ENCODE data around the gene RBL1.
"Not testable (repeated sequence)": the region's sequence is repeated elsewhere in the genome, so short reads cannot be mapped to it uniquely, and the experiment has no call there.

Gene RBL1

DNA sequence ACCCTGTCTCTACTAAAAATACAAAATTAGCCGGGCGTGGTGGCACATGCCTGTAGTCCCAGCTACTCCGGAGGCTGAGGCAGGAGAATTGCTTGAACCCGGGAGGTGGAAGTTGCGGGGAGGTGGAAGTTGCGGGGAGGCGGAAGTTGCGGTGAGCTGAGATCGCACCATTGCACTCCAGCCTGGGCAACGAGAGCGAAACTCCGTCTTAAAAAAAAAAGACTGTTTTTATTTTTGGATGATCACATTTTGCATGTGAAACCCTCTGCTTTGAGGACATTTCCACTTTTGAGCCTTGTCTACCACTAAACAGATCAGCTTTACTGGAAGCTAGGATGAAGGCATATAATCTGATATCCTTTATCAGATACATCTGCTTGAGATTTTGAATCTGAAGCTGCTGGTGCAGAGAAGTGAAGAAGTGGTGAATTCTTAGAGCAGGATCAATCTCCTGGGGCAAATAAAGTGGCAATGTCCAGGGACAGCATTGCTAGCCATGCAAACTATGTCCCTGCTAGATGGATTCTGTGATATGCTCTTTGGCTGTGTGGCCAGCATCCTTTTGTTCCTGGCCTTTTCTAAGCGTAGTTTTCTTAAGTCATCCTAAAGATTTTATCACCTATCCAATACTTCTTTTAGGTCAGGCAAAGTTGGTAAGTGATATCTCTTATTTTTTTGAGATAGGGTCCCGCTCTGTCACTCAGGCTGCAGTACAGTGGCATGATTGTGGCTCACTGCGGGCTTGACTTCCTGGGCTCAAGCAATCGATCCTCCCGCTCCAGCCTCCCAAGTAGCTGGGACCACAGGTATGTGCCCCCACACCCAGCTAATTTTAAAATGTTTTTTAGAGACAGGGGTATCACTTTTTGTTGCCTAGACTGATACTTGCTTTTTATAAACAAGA is 23.3 kb downstream of the RBL1 start:
- no peak for DNase-seq

GRCh38 chr20:37071481-37071911 is 24.3 kb downstream of the RBL1 start:
- no peak for DNase-seq

DNA sequence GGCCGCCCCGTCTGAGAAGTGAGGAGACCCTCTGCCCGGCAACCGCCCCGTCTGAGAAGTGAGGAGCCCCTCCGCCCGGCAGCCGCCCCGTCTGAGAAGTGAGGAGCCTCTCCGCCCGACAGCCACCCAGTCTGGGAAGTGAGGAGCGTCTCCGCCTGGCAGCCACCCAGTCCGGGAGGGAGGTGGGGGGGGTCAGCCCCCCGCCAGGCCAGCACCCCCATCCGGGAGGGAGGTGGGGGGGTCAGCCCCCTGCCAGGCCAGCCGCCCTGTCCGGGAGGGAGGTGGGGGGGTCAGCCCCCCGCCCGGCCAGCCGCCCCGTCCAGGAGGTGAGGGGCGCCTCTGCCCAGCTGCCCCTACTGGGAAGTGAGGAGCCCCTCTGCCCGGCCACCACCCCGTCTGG is 26.2 kb downstream of the RBL1 start:
- DNase-seq, result not testable (repeated sequence)

DNA sequence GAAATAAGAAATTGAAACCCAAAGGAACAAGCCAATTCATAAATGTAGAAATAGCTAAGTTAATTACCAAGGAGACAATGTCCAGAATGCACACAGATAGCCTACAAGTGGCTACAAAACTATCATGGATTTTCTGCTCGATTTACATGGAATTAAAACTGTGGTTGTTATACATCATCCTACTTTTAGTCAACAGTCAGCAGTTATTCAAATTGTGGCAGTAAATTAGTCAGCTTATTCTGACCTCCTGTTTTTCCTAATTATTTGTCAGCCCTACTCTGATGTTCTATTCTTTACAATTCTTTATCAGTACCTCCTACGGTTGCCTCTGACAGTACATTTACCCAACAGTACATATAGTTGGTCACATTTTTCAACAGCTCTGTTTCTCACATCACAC is 29.6 kb downstream of the RBL1 start:
- DNase-seq, result no peak

- DNase-seq, result no peak
These were observed 40.5 kb downstream of the RBL1 start for GRCh38 chr20:37055276-37055675.

DNA sequence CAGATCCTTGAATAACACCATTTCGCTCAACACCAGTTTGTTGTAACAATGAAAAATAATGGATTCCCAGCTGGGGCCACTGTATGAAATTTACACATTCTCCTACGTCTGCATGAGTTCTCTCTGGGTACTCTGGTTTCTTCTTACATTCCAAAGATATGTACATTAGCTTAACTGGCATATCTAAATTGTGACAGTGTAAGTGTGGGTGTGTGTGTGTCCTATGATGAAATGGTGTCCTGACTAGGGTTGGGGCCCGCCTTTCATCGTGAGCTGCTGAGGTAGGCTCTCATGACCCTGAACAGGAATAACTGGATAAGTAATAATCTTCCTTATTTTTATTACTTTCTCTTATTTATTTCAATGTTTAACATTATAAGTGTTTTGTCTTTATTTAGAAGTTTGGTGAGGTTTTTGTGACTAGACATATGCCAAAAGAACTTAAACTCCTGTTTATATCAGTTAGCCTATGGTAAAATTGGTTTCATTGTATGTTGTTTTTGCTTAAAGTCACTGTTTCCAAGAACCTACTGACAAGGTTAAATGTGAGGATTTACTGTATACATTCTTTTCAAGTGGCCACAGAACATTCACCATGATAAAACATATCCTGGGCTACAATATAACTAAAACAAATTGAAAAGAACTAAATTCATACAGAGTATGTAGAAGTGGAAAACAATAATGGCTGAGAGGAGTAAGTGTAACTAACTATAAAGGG is 42.4 kb downstream of the RBL1 start:
- DNase-seq, result no peak

GRCh38 chr20:37042986-37043972 is 52.5 kb downstream of the RBL1 start:
- DNase-seq, result no peak

- not testable (repeated sequence) for DNase-seq
These were observed 56.4 kb downstream of the RBL1 start for GRCh38 chr20:37039366-37039765.

- no peak for DNase-seq
These were observed 63.7 kb downstream of the RBL1 start for GRCh38 chr20:37032077-37032476.

DNA sequence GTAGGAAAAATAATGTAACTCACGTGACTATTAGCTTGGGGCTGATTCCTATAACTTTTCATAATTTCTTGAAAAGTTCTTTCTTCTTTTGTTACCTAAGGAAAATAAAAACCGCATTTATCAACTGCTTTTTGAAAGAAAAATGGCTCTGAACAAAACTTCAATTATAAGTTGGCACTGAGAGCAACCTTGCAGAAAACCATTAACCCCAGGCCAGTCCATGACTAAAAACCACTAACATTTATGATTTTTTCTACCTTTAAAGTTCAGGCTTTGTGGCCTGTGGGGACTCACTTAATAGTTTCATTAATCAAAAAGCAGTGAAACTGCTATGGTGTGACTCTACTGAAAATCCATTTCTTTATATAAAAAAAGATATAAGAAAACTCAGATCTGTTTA is 75.2 kb downstream of the RBL1 start:
- no peak for DNase-seq

DNA sequence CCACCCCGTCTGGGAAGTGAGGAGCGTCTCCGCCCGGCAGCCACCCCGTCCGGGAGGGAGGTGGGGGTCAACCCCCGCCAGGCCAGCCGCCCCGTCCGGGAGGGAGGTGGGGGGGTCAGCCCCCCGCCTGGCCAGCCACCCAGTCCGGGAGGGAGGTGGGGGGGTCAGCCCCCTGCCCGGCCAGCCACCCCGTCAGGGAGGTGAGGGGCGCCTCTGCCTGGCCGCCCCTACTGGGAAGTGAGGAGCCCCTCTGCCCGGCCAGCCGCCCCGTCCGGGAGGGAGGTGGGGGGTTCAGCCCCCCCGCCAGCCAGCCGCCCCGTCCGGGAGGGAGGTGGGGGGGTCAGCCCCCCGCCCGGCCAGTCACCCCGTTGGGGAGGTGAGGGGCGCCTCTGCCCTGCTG is 83.2 kb downstream of the RBL1 start:
- not testable (repeated sequence) for DNase-seq

DNA sequence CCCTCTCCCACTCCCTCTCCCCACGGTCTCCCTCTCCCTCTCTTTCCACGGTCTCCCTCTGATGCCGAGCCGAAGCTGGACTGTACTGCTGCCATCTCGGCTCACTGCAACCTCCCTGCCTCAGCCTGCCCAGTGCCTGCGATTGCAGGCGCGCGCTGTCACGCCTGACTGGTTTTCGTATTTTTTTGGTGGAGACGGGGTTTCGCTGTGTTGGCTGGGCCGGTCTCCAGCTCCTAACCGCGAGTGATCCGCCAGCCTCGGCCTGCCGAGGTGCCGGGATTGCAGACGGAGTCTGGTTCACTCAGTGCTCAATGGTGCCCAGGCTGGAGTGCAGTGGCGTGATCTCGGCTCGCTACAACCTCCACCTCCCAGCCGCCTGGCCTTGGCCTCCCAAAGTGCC is 83.9 kb downstream of the RBL1 start:
- not testable (repeated sequence) for DNase-seq

DNA sequence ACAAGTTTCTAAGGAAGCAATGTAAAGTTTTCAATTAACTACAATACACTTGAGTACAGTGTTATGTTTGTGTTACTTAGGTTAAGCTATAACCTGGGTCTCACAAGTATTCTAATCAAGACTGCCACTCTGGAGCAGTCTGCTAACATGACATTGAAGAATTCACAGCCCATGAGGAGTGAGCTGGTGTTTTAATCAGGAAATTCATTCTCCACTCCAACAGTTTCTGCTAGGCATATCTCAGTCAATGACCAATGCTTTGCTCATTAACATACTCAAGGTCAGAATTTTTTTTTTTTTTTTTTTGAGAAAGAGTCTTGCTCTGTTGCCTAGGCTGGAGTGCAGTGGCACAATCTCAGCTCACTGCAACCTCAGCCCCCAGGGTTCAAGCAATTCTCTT is 84.7 kb downstream of the RBL1 start:
- no peak for DNase-seq

DNA sequence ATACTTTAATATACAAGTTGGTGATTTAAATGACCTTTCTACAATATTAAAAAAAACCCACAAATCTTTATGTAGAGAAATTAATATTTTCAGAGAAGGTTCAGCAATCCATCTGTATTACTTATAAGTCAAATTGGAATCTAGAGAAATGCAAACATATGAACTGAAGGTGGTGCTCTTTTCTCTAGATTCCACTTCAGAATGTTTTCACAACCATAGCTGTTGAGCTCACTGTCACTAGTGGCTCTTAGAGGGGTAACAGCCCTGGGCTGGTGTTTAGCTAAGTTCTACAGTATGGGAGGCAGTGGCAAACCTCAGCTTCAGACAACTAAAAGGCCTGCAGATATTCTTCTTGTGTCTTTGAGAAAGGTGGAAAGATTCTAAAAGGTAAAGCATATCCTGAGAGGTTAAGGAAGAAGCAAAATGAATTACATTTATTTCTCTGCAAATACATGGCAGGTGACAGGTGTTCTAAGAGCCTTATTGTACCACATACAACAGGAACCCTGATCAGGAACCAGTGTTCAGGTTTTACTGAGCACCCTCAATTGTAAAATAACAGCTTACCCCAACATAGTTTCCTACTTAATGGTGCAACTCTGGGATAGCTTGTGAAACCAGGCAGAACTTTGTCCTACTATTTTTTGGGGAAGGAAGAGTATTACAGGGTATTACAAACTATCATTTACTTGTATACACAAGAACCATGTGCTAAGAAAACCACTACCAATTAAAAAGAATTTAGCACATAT is 87.7 kb downstream of the RBL1 start:
- DNase-seq, result no peak

DNA sequence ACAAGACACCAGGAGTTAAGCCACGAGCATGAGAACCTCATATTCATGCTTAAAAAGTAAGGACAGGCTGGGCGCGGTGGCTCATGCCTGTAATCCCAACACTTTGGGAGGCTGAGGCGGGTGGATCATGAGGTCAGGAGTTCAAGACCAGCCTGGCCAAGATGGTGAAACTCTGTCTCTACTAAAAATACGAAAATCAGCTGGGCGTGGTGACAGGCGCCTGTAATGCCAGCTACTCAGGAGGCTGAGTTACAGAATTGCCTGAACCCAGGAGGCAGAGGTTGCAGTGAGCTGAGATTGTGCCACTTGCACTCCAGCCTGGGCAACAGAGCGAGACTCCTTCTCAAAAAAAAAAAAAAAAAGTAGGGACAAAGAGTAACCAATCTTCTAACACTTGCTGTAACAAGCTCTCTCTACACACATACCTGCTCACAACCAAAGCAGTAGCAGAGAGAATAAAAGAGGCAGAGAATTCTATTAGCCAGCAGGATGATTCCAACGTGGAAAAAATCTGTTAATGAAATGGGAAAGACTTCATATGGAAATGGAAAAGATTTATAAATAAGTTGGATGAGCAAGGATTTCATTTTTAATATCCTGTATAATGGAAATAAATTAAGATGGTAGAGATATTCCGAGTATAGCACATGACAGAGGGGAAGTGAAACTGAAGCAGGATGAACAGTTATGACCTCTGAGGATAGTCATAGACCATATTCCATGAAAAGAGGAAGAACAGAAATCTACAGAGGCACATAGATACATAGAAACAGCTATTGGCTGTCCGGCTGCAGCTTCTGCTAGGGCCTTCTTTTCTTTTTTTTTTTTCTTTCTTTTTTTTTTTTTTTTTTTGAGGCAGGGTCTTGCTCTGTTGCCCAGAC is 90.5 kb downstream of the RBL1 start:
- not testable (repeated sequence) for DNase-seq

- not testable (repeated sequence) for DNase-seq
These were observed 94.2 kb downstream of the RBL1 start for GRCh38 chr20:37001634-37002033.

DNA sequence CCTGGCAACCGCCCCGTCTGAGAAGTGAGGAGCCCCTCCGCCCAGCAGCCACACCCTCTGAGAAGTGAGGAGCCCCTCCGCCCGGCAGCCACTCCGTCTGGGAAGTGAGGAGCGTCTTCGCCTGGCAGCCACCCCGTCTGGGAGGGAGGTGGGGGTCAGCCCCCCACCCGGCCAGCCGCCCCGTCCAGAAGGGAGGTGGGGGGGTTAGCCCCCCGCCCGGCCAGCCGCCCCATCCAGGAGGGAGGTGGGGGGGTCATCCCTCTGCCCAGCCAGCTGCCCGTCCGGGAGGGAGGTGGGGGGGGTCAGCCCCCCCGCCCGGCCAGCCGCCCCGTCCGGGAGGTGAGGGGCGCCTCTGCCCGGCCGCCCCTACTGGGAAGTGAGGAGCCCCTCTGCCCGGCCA is 95.6 kb downstream of the RBL1 start:
- not testable (repeated sequence) for DNase-seq

DNA sequence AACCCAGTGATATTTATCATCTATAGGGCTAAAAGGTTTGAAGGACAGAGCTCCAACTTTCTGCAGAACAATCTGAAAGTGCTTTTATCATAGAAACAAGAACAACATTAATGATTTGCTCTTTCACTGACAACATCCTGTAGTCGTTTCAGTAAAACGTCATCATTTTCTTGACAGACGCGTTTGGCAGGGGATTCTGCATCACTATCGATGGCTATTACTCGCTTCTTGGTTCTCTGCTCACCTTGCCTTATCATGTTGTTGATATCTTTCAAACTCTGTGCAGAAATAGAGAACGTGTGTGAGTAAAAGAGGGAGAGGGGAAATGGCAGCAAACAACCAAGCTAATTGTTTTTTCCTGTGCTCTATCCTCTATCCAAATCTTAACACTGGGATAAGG is 97.1 kb downstream of the RBL1 start:
- no peak for DNase-seq

DNA sequence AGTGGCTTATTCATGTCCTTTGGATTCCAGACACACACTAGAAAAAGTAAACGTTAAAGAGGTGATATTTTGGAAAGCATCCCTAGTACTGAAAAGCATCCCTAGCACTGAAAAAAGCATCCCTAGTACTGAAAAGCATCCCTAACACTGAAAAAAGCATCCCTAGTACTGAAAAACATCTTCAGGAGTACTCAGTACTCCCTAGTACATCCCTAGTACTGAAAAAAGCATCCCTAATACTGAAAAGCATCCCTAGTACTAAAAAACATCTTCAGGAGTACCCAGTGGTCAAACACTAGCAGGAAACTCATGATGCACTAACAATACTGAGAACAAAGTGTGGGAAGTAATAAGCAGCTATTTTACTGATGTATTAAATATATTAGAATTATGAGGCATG is 98.7 kb downstream of the RBL1 start:
- no peak for DNase-seq

DNA sequence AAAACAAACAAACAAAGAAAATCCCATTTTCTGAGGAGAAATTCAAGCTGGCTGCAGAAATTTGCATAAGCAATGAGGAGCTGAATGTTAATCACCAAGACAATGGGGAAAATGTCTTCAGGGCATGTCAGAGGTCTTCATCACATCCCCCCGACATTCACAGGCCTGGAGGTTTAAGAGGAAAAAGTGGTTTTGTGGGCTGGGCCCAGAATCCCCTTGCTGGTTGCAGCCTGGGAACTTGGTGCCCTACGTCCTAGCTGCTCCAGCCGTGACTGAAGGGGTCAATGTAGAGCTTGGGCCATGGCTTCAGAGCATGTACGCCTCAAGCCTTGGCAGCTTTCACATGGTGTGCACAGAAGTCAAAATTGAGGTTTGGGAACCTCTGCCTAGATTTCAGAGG is 101.6 kb downstream of the RBL1 start:
- not testable (repeated sequence) for DNase-seq

- no peak for DNase-seq
These were observed 102.9 kb downstream of the RBL1 start for GRCh38 chr20:36992802-36993334.

Measured in DMS79 (cell line).